HG02943 (cell line): ENCODE measurements around the gene DIP2C.
"Not testable (repeated sequence)": the region's sequence is repeated elsewhere in the genome, so short reads cannot be mapped to it uniquely, and the experiment has no call there.

Experiments used
- ATAC-seq: cut with Tn5 transposase; IDR thresholded peaks from one replicate; pipeline ENCODE4 v1.9.1; 2021; ENCODE audit warnings: mild to moderate bottlenecking, low read depth, moderate library complexity; ENCODE audit not compliant: unreplicated experiment

DIP2C gene

GRCh38 chr10:442209-442608 lies 247.3 kb downstream of the DIP2C start:
- ATAC-seq: no peak

GRCh38 chr10:441659-442058 lies 247.8 kb downstream of the DIP2C start:
- no peak for ATAC-seq

GRCh38 chr10:440127-440526 lies 249.3 kb downstream of the DIP2C start:
- no peak for ATAC-seq

- ATAC-seq: no peak
Measured at GRCh38 chr10:437698-438490, 251.6 kb downstream of the DIP2C start.

- no peak for ATAC-seq
Measured at GRCh38 chr10:436911-437665, 252.4 kb downstream of the DIP2C start.

GRCh38 chr10:436013-436697 lies 253.3 kb downstream of the DIP2C start:
- no peak for ATAC-seq

- ATAC-seq: no peak
Measured at GRCh38 chr10:435397-435796, 254.1 kb downstream of the DIP2C start.

- no peak for ATAC-seq
Measured at GRCh38 chr10:429696-430095, 259.8 kb downstream of the DIP2C start.

- ATAC-seq: no peak
Measured at GRCh38 chr10:427761-428519, 261.5 kb downstream of the DIP2C start.

GRCh38 chr10:425365-425764 lies 264.1 kb downstream of the DIP2C start:
- not testable (repeated sequence) for ATAC-seq

- ATAC-seq: not testable (repeated sequence)
Measured at GRCh38 chr10:424724-425123, 264.7 kb downstream of the DIP2C start.

GRCh38 chr10:423178-423577 lies 266.3 kb downstream of the DIP2C start:
- no peak for ATAC-seq

GRCh38 chr10:422675-423074 lies 266.8 kb downstream of the DIP2C start:
- ATAC-seq: no peak

- no peak for ATAC-seq
Measured at GRCh38 chr10:422241-422640, 267.2 kb downstream of the DIP2C start.

GRCh38 chr10:421170-421569 lies 268.3 kb downstream of the DIP2C start:
- no peak for ATAC-seq

GRCh38 chr10:420154-421121 lies 269.0 kb downstream of the DIP2C start:
- ATAC-seq: no peak

GRCh38 chr10:418894-419293 lies 270.6 kb downstream of the DIP2C start:
- no peak for ATAC-seq

- ATAC-seq: no peak
Measured at GRCh38 chr10:418226-418625, 271.2 kb downstream of the DIP2C start.

- ATAC-seq: no peak
Measured at GRCh38 chr10:416091-416515, 273.4 kb downstream of the DIP2C start.
